GM21526 (cell line): ENCODE measurements around the gene KCNJ4.
"Not testable (repeated sequence)": the region's sequence is repeated elsewhere in the genome, so short reads cannot be mapped to it uniquely, and the experiment has no call there.

ENCODE experiments used
- ATAC-seq: cut with Tn5 transposase; IDR thresholded peaks from one replicate; pipeline ENCODE4 v1.9.1; 2021; ENCODE audit warnings: moderate library complexity; ENCODE audit not compliant: unreplicated experiment, low FRiP score

The KCNJ4 gene

GRCh38 chr22:38474003-38474607 is 19.1 kb upstream of the KCNJ4 start:
- no peak for ATAC-seq

GRCh38 chr22:38471237-38471636 is 16.2 kb upstream of the KCNJ4 start:
- ATAC-seq: no peak

- ATAC-seq: not testable (repeated sequence)
Measured at GRCh38 chr22:38470179-38470578, 15.2 kb upstream of the KCNJ4 start.

DNA sequence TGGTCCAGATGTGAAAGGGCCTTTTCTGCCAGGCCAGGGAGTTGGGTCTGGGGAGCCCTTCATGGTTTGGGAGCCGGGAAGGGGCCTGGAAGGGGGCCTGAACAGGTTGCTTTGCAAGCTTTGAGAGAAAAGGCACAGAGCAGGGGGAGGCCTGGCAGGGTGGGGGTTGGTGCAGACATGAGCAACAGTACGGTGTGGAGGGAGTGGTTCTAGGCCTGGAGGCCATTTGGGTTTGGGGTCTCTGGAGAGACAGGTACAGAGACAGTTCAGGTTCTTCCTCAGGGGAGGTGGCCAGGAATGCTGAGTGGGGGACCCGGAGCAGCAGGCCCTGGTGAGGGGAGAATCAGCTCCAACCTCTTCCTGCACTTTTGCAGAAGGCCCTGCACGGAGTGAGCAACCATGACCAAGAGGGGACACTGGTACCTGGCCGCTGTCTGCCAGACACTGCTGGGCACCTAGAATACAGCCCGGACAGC is 14.3 kb upstream of the KCNJ4 start:
- no peak for ATAC-seq

GRCh38 chr22:38468443-38469305 is 13.7 kb upstream of the KCNJ4 start:
- no peak for ATAC-seq

GRCh38 chr22:38467904-38468442 is 13.0 kb upstream of the KCNJ4 start, which contains the start of gene KDELR3:
TSS of gene KDELR3 (plus strand) at chr22:38468096. CDS start at chr22:38468234, 138 bp downstream.
- no peak for ATAC-seq

DNA sequence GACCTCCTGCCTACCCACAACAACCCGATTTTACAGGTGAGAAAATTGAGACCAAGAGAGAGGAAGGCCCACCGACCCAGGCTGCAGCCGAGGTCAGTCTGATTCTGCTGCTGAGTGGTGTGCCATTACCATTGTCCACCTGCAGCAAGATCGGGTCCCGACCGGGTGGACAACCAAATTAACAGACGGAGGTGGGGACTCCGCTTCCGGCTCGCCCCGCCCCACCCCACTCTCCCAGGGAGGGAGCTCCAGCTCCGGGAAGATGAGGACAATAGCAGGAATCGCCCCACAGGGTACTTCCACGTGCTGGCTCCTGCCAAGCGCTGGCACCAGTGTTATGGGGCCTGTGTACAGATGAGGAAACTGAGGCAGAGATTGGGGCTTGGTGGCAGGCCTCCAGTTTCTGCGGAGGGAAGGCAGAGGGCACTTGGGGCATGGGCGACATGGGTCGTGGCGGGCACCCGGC is 12.5 kb upstream of the KCNJ4 start:
- ATAC-seq: no peak

- no peak for ATAC-seq
Measured at GRCh38 chr22:38465673-38466490, 10.9 kb upstream of the KCNJ4 start.

- ATAC-seq: no peak
Measured at GRCh38 chr22:38464992-38465672, 10.1 kb upstream of the KCNJ4 start.

- no peak for ATAC-seq
Measured at GRCh38 chr22:38462960-38463784, 8.2 kb upstream of the KCNJ4 start.

- no peak for ATAC-seq
Measured at GRCh38 chr22:38461414-38462081, 6.5 kb upstream of the KCNJ4 start.

DNA sequence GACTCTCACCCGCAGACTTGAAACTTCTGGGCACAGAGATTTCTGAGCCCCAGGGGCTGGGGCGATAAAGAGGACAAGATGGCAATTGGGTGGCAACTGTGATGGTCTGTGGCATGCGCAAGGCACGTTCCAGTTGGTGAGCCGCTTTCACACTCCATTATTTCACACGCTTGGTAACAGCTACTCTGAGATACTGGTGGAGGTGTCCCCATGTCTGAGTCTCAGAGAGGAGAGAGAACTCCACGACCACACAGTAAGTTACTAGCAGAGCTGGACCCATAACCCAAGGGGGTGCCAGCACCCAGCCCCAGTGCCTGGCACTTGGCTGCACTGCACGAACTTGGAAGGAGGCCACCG is 6.0 kb upstream of the KCNJ4 start:
- no peak for ATAC-seq

- no peak for ATAC-seq
Measured at GRCh38 chr22:38460426-38460840, 5.4 kb upstream of the KCNJ4 start.

DNA sequence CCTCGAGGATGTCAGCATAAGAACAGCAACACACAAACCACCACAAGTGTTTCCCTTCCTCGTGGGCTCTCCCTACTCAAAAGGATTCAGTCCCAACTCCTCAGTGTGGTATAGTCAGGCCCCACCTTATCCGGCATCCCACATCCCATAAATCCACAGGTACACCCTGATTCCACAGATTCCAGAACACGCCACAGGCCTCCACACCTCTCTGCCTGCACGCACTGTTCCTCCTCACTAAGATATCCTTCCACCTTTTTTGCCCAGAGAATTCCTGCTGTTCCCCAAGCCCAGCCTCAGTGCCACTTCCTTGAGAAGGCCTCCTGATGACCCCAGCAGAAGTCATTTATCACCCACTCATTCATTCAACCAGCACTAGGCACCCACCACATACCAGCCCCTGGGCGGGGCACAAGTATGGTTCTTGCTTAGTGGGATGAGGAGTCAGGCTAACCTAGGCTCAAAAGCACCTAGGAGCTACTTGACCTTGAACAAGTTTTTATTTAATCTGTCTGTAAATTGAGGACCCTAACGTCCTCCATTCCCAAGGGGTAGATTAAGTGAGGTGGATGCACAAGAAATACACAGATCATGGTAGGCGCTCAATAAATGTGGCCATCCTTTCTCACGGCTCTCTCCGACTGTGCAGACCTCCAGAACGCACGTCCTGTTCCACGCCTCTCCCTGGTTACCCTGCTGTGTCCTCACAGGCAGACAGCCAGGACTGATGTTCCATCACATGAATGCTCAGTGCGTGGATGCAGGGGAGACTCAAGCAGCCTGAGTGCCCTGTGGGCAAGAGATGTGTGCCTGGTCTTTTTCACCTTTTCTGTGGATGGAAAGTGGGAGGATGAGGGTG is 2.1 kb upstream of the KCNJ4 start:
- no peak for ATAC-seq

DNA sequence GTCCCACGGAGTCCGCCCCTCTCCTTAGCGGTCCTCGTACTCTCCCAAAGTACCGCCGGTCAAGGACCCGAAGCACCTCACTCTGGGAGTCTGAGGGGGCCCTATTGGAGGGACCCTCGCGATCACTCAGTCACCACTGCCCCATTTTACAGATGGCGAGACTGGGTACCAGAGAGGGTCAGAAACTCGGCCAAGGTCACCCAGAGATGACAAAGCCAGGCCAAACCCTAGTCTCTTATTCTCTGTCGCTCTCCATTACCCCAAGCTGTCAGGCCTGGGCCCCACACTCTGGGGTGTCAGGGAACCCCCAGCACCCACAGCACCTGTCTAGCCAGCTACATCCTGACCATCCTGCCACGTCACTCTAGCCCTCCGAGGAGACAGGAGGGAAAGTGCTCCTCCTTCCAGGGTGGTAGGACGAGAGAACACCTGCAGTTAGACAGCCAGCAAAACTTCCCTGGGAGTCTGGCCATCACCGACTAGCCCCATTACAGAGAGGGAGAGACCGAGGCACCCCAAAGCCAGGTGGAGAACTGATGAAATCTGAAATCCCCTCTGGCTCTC is 1.4 kb upstream of the KCNJ4 start:
- no peak for ATAC-seq

GRCh38 chr22:38455530-38456271 is 702 bp upstream of the KCNJ4 start:
- no peak for ATAC-seq
